Measurements from ENCODE around the gene MYO10. TPM values are rescaled to one million over a fixed set of nuclear protein-coding genes. Genes with fewer than 3 reads are reported as not detected.

MYO10 gene
- total RNA-seq, 1 experiment from 2014 or later, result 202 TPM

- no peaks in the 10 kb centered on the region for H3K9me3 ChIP-seq (ENCODE audit: low read depth, low read length, poor library complexity, severe bottlenecking)
- peaks cover 75% of the 10 kb centered on the region for H3K4me1 ChIP-seq (ENCODE audit: insufficient read depth, low read length, poor library complexity, severe bottlenecking)
- ChIA-PET CTCF (interaction anchor here (0.5 to 1.1 kb wide), 8 partner anchors 38 to 410 kb away, joined by 3 to 18 read pairs (median 4); partner anchors contain the start of gene MYO10), POLR2A (ENCODE audit: low non-redundant PET) (interaction anchor here (1.1 kb wide), 1 partner anchor 400 kb away, joined by 5 read pairs; no protein-coding TSS in a partner anchor)
- no peak for DNase-seq (ENCODE audit: low spot score)
- intact Hi-C loops (cut with micrococcal nuclease; ENCODE audit: unreplicated experiment), result loop anchor here (1.0 to 2.0 kb wide), 3 partner anchors 143 to 397 kb away; no protein-coding TSS in a partner anchor
- no peak overlapping the region for H3K4me3 ChIP-seq (ENCODE audit: low read depth, low read length, poor library complexity, severe bottlenecking)
- H3K27me3 ChIP-seq (replicated peaks; ENCODE audit: insufficient read depth, low read depth, low read length, poor library complexity), result no peaks in the 10 kb centered on the region
- TF ChIP-seq CTCF (conservative IDR thresholded peaks at IDR 0.05; ENCODE audit: low read depth, low read length) (no peak), EZH2 (IDR thresholded peaks at IDR 0.05; ENCODE audit: borderline replicate concordance, low read depth, low read length, poor library complexity, severe bottlenecking) (no peak)
- peak overlapping the region; percentile 65 for H3K27ac ChIP-seq (ENCODE audit: low read depth, low read length, poor library complexity, severe bottlenecking)
- H3K36me3 ChIP-seq (ENCODE audit: insufficient read depth, low read length, poor library complexity, severe bottlenecking), result peaks cover 15% of the 10 kb centered on the region
- TSS peak; percentile 95 for BruUV-seq (replicated peaks)
These were observed 144.0 kb downstream of the MYO10 start for GRCh38 chr5:16791904-16792597.

- ChIA-PET CTCF (interaction anchor here (0.6 to 1.1 kb wide), 6 partner anchors 37 to 411 kb away, joined by 3 to 18 read pairs (median 4); partner anchors contain the start of gene MYO10), POLR2A (ENCODE audit: low non-redundant PET) (interaction anchor here (0.6 to 1.1 kb wide), 2 partner anchors 152 to 401 kb away, joined by 3 to 5 read pairs; no protein-coding TSS in a partner anchor)
- H3K4me1 ChIP-seq (ENCODE audit: insufficient read depth, low read length, poor library complexity, severe bottlenecking), result peaks cover 70% of the 10 kb centered on the region
- H3K27ac ChIP-seq (ENCODE audit: low read depth, low read length, poor library complexity, severe bottlenecking), result peak overlapping the region; percentile 65
- intact Hi-C loops (cut with micrococcal nuclease; ENCODE audit: unreplicated experiment), result loop anchor here (1.0 to 2.0 kb wide), 3 partner anchors 144 to 398 kb away; no protein-coding TSS in a partner anchor
- no peak overlapping the region for H3K4me3 ChIP-seq (ENCODE audit: low read depth, low read length, poor library complexity, severe bottlenecking)
- peak; percentile 94 for DNase-seq (ENCODE audit: low spot score)
- H3K27me3 ChIP-seq (replicated peaks; ENCODE audit: insufficient read depth, low read depth, low read length, poor library complexity), result no peaks in the 10 kb centered on the region
- peaks cover 19% of the 10 kb centered on the region for H3K36me3 ChIP-seq (ENCODE audit: insufficient read depth, low read length, poor library complexity, severe bottlenecking)
- H3K9me3 ChIP-seq (ENCODE audit: low read depth, low read length, poor library complexity, severe bottlenecking), result no peaks in the 10 kb centered on the region
- peak; percentile 74 for TF ChIP-seq CTCF (conservative IDR thresholded peaks at IDR 0.05; ENCODE audit: low read depth, low read length)
- TF ChIP-seq EZH2 (IDR thresholded peaks at IDR 0.05; ENCODE audit: borderline replicate concordance, low read depth, low read length, poor library complexity, severe bottlenecking), result no peak
- no TSS peak for BruUV-seq (replicated peaks)
These were observed 144.9 kb downstream of the MYO10 start for GRCh38 chr5:16791036-16791705.

- Histone ChIP-seq H3K4me1 (ENCODE audit: insufficient read depth, low read length, poor library complexity, severe bottlenecking) (peaks cover 71% of the 10 kb centered on the region), H3K27ac (ENCODE audit: low read depth, low read length, poor library complexity, severe bottlenecking) (no peak overlapping the region), H3K36me3 (ENCODE audit: insufficient read depth, low read length, poor library complexity, severe bottlenecking) (peaks cover 27% of the 10 kb centered on the region), H3K9me3 (ENCODE audit: low read depth, low read length, poor library complexity, severe bottlenecking) (no peaks in the 10 kb centered on the region), H3K4me3 (ENCODE audit: low read depth, low read length, poor library complexity, severe bottlenecking) (no peak overlapping the region), H3K27me3 (replicated peaks; ENCODE audit: insufficient read depth, low read depth, low read length, poor library complexity) (no peaks in the 10 kb centered on the region)
- ChIA-PET CTCF (no interaction called here), POLR2A (ENCODE audit: low non-redundant PET) (no interaction called here)
- no TSS peak for BruUV-seq (replicated peaks)
- no peak for DNase-seq (ENCODE audit: low spot score)
- TF ChIP-seq EZH2 (IDR thresholded peaks at IDR 0.05; ENCODE audit: borderline replicate concordance, low read depth, low read length, poor library complexity, severe bottlenecking) (no peak), CTCF (conservative IDR thresholded peaks at IDR 0.05; ENCODE audit: low read depth, low read length) (no peak)
- intact Hi-C loops (cut with micrococcal nuclease; ENCODE audit: unreplicated experiment), result loop anchor here (10.0 kb wide), 1 partner anchor 304 kb away; no protein-coding TSS in a partner anchor
These were observed 147.1 kb downstream of the MYO10 start for GRCh38 chr5:16788957-16789356.

All from A673 (cell line).